Ovary (tissue), 3 donors: ENCODE data around the gene DOCK8.

Source experiments
- POLR2A ChIP-seq: fragments of 450-650 bp; IDR thresholded peaks from one replicate; pipeline ENCODE4 v1.6.1; 2017; ENCODE audit warnings: antibody characterized with exemption, mild to moderate bottlenecking, moderate library complexity
- TF ChIP-seq, protein P1 (sequence below), 3 donors: fragments of 450-650 bp in 2 of 3; fragments of 200-600 bp in 1 of 3; IDR thresholded peaks; one replicate each; pipeline versions ENCODE4 v1.5.1 to v1.8.0; 2016 to 2022; ENCODE audit warnings: antibody characterized with exemption in 3 of 3, mild to moderate bottlenecking in 1 of 3
- donor health status: DM: no; HTN: no; CAD: no.

DNA sequence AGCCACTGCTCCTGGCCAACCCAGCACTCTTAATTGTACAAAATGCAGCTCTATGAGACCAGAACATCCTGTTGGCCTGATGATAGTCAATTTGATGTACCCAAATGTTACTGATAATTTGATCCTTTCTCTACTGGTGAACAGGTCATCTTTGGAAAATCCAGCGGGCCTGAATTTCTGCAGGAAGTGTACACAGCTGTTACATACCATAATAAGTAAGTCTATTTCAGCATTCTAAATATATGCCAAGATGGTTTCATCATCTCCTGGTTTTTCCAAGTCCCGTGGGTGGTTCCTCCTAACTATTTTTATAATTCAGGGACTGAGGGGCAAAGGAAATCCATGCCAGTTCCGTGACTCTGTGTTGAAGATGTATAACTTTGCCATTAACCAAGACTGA is 155.4 kb downstream of the DOCK8 start:
- TF ChIP-seq, protein P1, sequence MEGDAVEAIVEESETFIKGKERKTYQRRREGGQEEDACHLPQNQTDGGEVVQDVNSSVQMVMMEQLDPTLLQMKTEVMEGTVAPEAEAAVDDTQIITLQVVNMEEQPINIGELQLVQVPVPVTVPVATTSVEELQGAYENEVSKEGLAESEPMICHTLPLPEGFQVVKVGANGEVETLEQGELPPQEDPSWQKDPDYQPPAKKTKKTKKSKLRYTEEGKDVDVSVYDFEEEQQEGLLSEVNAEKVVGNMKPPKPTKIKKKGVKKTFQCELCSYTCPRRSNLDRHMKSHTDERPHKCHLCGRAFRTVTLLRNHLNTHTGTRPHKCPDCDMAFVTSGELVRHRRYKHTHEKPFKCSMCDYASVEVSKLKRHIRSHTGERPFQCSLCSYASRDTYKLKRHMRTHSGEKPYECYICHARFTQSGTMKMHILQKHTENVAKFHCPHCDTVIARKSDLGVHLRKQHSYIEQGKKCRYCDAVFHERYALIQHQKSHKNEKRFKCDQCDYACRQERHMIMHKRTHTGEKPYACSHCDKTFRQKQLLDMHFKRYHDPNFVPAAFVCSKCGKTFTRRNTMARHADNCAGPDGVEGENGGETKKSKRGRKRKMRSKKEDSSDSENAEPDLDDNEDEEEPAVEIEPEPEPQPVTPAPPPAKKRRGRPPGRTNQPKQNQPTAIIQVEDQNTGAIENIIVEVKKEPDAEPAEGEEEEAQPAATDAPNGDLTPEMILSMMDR (IDR thresholded peaks at IDR 0.05), result no peak
- no peak for TF ChIP-seq POLR2A
